ENCODE results near the gene PPIP5K2.

GRCh38 chr5:103217101-103217500, 97.0 kb downstream of the PPIP5K2 start:
- TF ChIP-seq CTCF (IDR thresholded peaks at IDR 0.05; ENCODE audit: low read length) = no peak
- no peak for TF ChIP-seq EZH2 (optimal IDR thresholded peaks at IDR 0.05; ENCODE audit: low read depth, low read length)
- TF ChIP-seq EZH2phosphoT487 (IDR thresholded peaks at IDR 0.05; ENCODE audit: low read length) = no peak
